Measurements from ENCODE around the gene PAPPA2.
A peak's percentile ranks its signal among the peaks of the same experiment; 100 is the strongest.
"Not testable (repeated sequence)": the region's sequence is repeated elsewhere in the genome, so short reads cannot be mapped to it uniquely, and the experiment has no call there.

The PAPPA2 gene

GRCh38 chr1:176462674-176463378 lies at the start of gene PAPPA2:
Gene PAPPA2, plus strand, starts transcription at chr1:176463175. Its CDS starts 93,148 bp downstream, at chr1:176556323.
- no peak for DNase-seq (ENCODE audit: low spot score)

GRCh38 chr1:176416777-176417176 lies 46.2 kb upstream of the PAPPA2 start:
- no peak for DNase-seq (ENCODE audit: low spot score)

GRCh38 chr1:176419608-176420007 lies 43.4 kb upstream of the PAPPA2 start:
- not testable (repeated sequence) for DNase-seq (ENCODE audit: low spot score)

DNA sequence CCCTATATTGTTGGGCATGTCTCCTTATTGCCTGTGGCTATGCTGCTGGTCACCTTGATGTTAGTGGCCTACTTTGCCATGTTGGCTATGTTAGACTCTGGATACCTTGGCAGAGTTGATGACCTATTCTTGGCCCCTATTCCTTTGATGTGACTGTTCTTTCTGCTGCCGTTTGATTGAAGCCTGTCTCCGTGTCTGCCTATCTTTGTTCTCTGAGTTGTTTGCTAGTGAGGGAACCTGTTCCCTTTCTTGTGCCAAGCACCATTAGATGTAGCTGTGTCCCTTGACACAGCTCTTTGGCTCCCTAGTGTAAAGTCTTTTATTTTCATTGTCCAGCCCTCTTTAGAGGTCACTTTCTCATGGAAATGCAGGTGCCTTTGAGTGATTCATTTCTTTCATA lies 28.7 kb upstream of the PAPPA2 start:
- no peak for DNase-seq (ENCODE audit: low spot score)

GRCh38 chr1:176436251-176436650 lies 26.7 kb upstream of the PAPPA2 start:
- no peak for DNase-seq (ENCODE audit: low spot score)

DNA sequence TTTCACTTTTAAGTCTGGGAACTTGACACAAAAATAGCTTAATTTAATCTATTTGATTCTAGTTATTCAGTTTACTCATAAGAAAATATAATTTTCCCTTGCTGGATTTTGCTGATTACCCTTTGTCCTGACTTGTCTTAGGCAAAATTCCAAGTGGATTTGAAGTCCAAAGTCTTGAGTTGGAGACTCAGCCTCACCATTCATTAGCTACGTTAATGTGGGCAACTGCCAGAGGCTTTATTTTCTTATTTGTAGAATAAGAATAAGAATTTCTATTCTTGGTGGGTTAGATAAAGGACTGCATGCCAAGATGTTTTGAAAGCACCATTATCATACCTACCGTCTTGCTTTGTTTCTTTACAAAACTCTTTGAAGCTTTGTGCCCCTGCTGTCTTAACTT lies 22.8 kb upstream of the PAPPA2 start:
- no peak for DNase-seq (ENCODE audit: low spot score)

DNA sequence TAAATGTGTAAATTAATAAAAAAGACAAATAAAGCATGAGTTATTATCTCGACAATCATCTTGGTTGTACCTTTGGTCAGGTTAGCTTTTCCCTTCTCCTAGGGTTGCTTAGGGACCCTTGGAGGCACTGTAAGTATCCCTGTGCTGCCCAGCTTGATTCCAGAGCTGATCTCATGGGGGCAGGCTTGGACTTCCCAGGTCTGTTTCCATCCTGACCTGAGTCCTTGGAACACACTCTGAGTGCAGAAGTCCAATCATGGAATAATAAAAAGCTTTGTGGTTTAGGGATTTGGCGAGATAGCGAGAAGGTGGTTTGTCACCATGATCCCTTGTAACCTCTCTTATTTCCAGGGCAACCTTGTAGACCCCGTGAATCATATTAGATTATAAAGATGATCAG lies 18.7 kb upstream of the PAPPA2 start:
- no peak for DNase-seq (ENCODE audit: low spot score)

GRCh38 chr1:176445402-176445801 lies 17.6 kb upstream of the PAPPA2 start:
- no peak for DNase-seq (ENCODE audit: low spot score)

DNA sequence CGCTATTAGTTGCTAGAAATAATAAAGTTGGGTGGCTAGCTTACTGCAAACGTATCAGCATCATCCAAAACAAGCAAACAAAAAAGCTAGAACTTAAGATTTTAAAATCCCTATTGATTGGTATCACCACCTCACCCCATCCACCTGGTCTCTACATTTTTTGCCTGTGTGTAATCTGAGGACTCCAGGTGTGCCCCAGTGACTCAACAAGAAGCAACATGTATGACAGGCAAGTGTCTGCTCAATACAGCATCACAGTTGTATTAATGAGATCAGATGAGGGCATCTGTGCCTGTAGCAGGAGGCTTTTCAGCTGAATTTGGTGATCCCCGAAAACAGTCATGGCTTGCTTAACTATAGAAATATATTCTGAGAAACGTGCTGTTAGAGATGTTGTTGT lies 14.6 kb upstream of the PAPPA2 start:
- DNase-seq (ENCODE audit: low spot score), result no peak

- DNase-seq (ENCODE audit: low spot score), result no peak
Measured at GRCh38 chr1:176450526-176450925, 12.4 kb upstream of the PAPPA2 start.

DNA sequence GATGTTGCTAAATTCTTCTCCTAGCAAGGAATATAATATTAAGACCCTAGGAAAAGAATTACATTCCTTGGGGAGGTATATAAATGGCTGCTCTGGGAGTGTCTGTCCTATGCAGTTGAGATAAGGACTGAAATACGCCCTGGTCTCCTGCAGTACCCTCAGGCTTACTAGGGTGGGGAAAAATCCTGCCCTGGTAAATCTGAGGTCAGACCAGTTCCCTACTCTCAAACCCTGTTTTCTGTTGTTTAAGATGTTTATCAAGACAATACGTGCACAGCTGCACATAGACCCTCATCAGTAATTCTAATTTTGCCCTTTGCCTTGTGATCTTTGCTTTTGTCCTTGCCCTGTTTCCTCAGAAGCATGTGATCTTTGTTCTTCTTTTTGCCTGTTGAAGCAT lies 11.2 kb upstream of the PAPPA2 start:
- DNase-seq (ENCODE audit: low spot score), result not testable (repeated sequence)

- DNase-seq (ENCODE audit: low spot score), result no peak
Measured at GRCh38 chr1:176456795-176457194, 6.2 kb upstream of the PAPPA2 start.

- DNase-seq (ENCODE audit: low spot score), result no peak
Measured at GRCh38 chr1:176460544-176461336, 2.2 kb upstream of the PAPPA2 start.

GRCh38 chr1:176461576-176461975 lies 1.4 kb upstream of the PAPPA2 start:
- DNase-seq (ENCODE audit: low spot score), result no peak

GRCh38 chr1:176466514-176466913 lies 3.5 kb downstream of the PAPPA2 start:
- DNase-seq (ENCODE audit: low spot score), result peak; percentile 6

DNA sequence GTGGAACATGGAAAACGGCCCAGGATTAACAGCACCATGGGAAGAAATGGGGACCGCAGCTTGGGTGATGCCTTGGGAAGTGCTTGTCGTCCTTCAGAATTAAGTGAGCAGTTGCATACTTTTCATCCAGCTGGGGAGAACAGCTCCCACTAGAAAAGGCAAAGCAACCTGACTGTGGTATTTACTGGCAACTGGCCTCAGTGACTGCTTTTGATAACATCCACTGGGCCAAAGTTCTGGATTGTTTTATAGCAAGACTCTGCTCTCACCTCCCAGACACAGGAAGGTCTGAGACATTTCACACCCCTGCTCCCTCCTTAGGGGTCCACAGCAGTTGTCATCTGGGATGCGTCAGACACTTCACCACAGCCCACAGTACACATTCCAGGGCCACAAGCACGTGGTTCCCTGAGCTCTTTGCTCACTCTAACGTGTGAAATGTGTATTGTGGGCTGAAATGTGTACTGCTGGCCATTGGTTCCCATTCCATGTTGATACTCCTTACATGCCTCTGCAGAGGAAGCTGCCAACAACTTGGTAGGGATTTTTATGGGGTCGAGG lies 6.6 kb downstream of the PAPPA2 start:
- no peak for DNase-seq (ENCODE audit: low spot score)

GRCh38 chr1:176471338-176472121 lies 8.6 kb downstream of the PAPPA2 start:
- DNase-seq (ENCODE audit: low spot score), result no peak

- DNase-seq (ENCODE audit: low spot score), result no peak
Measured at GRCh38 chr1:176479971-176480370, 17.0 kb downstream of the PAPPA2 start.

- no peak for DNase-seq (ENCODE audit: low spot score)
Measured at GRCh38 chr1:176480750-176481149, 17.8 kb downstream of the PAPPA2 start.

- no peak for DNase-seq (ENCODE audit: low spot score)
Measured at GRCh38 chr1:176485083-176485482, 22.1 kb downstream of the PAPPA2 start.

DNA sequence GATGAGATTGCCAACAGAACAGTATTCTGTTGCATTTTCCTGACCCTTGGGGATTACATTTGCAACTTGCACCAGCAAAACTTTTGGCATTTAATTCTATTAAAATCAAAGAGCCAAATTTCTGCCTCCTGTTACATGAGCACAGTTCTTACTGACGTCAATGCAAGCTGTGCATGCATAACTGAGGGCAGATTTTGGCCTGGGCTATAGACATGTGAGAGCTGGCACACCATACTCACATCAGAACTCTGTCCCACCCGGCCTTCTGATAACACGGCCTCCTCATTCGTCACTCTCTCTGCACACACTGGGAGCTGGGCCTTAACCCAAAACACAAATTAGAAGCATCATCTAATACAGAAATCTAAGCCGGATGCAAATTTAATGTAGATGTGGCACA lies 31.5 kb downstream of the PAPPA2 start:
- DNase-seq (ENCODE audit: low spot score), result no peak

DNA sequence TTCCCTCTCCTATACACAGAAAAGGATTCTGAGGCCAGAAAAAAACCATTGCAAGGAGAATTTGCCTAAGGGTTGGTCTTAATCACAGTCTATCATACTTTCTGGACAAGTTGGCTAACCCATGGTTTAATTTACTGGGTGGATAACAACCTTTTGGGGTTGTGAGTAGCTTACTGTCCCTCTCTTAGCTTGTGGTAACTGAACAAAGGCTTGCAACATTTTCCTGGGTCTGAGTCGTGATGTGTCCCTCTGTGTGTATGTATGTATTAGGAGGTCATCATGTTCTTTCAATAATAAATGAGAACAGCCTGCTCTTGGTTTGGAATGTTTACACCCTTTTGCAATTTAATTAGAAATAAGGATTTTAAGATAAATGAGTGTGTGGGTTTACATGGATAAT lies 36.7 kb downstream of the PAPPA2 start:
- no peak for DNase-seq (ENCODE audit: low spot score)

Data from HuH-7.5 (cell line).